H9 (cell line): ENCODE data around the gene DIP2A. TPM values are rescaled to one million over a fixed set of nuclear protein-coding genes. Genes with fewer than 3 reads are reported as not detected.

Experiments
- DNase-seq: peaks from one replicate; pipeline ENCODE4 v3.0.0-alpha.2; 2017
- H2AFZ ChIP-seq: one replicate; pipeline ENCODE4 v1.6.1; 2013; ENCODE audit warnings: mild to moderate bottlenecking, low read length, control low read depth, moderate library complexity
- H2AK5ac ChIP-seq: 2 replicates; pipeline ENCODE4 v1.6.1; 2013; ENCODE audit warnings: low read length, control low read depth, mixed read lengths; ENCODE audit not compliant: insufficient read length
- H2BK120ac ChIP-seq: one replicate; pipeline ENCODE4 v1.6.1; 2013; ENCODE audit warnings: low read depth, mild to moderate bottlenecking, low read length, control low read depth, inconsistent platforms; ENCODE audit not compliant: poor library complexity, severe bottlenecking
- H2BK12ac ChIP-seq: 2 replicates; pipeline ENCODE4 v1.6.1; 2013; ENCODE audit warnings: low read length, control low read depth, mixed read lengths, low read depth; ENCODE audit not compliant: insufficient read length
- H2BK15ac ChIP-seq: 2 replicates; pipeline ENCODE4 v1.6.1; 2013; ENCODE audit warnings: low read depth, low read length, control low read depth
- H2BK20ac ChIP-seq: one replicate; pipeline ENCODE4 v1.6.1; 2013; ENCODE audit warnings: low read depth, mild to moderate bottlenecking, low read length, control low read depth, inconsistent platforms; ENCODE audit not compliant: poor library complexity, severe bottlenecking
- H2BK5ac ChIP-seq: 2 replicates; pipeline ENCODE4 v1.6.1; 2013; ENCODE audit warnings: low read length, control low read depth, mixed read lengths; ENCODE audit not compliant: insufficient read length
- H3K14ac ChIP-seq: 2 replicates; pipeline ENCODE4 v1.6.1; 2013; ENCODE audit warnings: low read length, control low read depth; ENCODE audit not compliant: insufficient read depth
- H3K18ac ChIP-seq: 2 replicates; pipeline ENCODE4 v1.6.1; 2013; ENCODE audit warnings: low read depth, mild to moderate bottlenecking, mixed read lengths, low read length, control low read depth; ENCODE audit not compliant: insufficient read length
- H3K23ac ChIP-seq: 2 replicates; pipeline ENCODE4 v1.6.1; 2013; ENCODE audit warnings: low read length, control low read depth, mixed read lengths, low read depth; ENCODE audit not compliant: insufficient read length
- H3K23me2 ChIP-seq: 2 replicates; pipeline ENCODE4 v1.6.1; 2013; ENCODE audit warnings: low read depth, mild to moderate bottlenecking, mixed read lengths, low read length, control low read depth; ENCODE audit not compliant: insufficient read length, poor library complexity, severe bottlenecking
- H3K27ac ChIP-seq: 2 replicates; pipeline ENCODE4 v1.5.1; 2013; ENCODE audit warnings: low read length, control low read depth, mixed read lengths, low read depth; ENCODE audit not compliant: insufficient read length
- H3K27me3 ChIP-seq: 2 replicates; pipeline ENCODE4 v1.6.1; 2013; ENCODE audit warnings: low read length, control low read depth, inconsistent platforms; ENCODE audit not compliant: insufficient read depth
- H3K4ac ChIP-seq: 2 replicates; pipeline ENCODE4 v1.6.1; 2013; ENCODE audit warnings: low read depth, mild to moderate bottlenecking, control low read depth, inconsistent platforms, low read length, moderate library complexity
- H3K4me1 ChIP-seq: 2 replicates; pipeline ENCODE4 v1.6.1; 2013; ENCODE audit warnings: low read length, control low read depth, inconsistent platforms; ENCODE audit not compliant: insufficient read depth
- H3K4me2 ChIP-seq: 2 replicates; pipeline ENCODE4 v1.6.1; 2013; ENCODE audit warnings: low read length, control low read depth, mixed read lengths; ENCODE audit not compliant: insufficient read length, insufficient read depth
- H3K56ac ChIP-seq: 2 replicates; pipeline ENCODE4 v1.6.1; 2013; ENCODE audit warnings: low read depth, mild to moderate bottlenecking, mixed read lengths, low read length, control low read depth; ENCODE audit not compliant: insufficient read length
- H3K79me1 ChIP-seq: 2 replicates; pipeline ENCODE4 v1.6.1; 2013; ENCODE audit warnings: low read depth, mild to moderate bottlenecking, moderate library complexity, low read length, control low read depth, inconsistent platforms; ENCODE audit not compliant: insufficient read depth, poor library complexity, severe bottlenecking
- H3K79me2 ChIP-seq: 2 replicates; pipeline ENCODE4 v1.6.1; 2013; ENCODE audit warnings: low read length, control low read depth, inconsistent platforms; ENCODE audit not compliant: insufficient read depth
- H3K9ac ChIP-seq: 2 replicates; pipeline ENCODE4 v1.6.1; 2013; ENCODE audit warnings: low read length, control low read depth, mixed read lengths; ENCODE audit not compliant: insufficient read length; ENCODE audit errors: extremely low read depth
- H3K9me3 ChIP-seq: one replicate; pipeline ENCODE4 v1.6.1; 2013; ENCODE audit warnings: low read depth, low read length, inconsistent platforms; ENCODE audit not compliant: control insufficient read depth
- H3T11ph ChIP-seq: one replicate; pipeline ENCODE4 v1.6.1; 2013; ENCODE audit warnings: mild to moderate bottlenecking, low read length, control low read depth, inconsistent platforms
- H4K20me1 ChIP-seq: one replicate; pipeline ENCODE4 v1.6.1; 2013; ENCODE audit not compliant: control insufficient read depth, insufficient read length, insufficient read depth
- H4K5ac ChIP-seq: 2 replicates; pipeline ENCODE4 v1.6.1; 2013; ENCODE audit warnings: low read depth, mild to moderate bottlenecking, mixed read lengths, low read length, control low read depth; ENCODE audit not compliant: insufficient read length
- H4K8ac ChIP-seq: replicated peaks from 2 replicates; pipeline ENCODE4 v1.6.1; 2013; ENCODE audit warnings: low read length, control low read depth, mixed read lengths, low read depth; ENCODE audit not compliant: insufficient read length
- H4K91ac ChIP-seq: 2 replicates; pipeline ENCODE4 v1.6.1; 2013; ENCODE audit warnings: low read depth, mild to moderate bottlenecking, moderate library complexity, mixed read lengths, low read length, control low read depth; ENCODE audit not compliant: insufficient read length
- H3K27ac Mint-ChIP-seq, 3 experiments: 2 replicates in 2 of 3; 3 replicates in 1 of 3; pipeline ENCODE4 v1.8.0; 2020 to 2021; ENCODE audit warnings: mixed read lengths in 3 of 3, mild to moderate bottlenecking in 1 of 3, moderate library complexity in 1 of 3
- H3K27me3 Mint-ChIP-seq: 2 replicates; pipeline ENCODE4 v1.8.0; 2021; ENCODE audit warnings: low read depth, mild to moderate bottlenecking, moderate library complexity, mixed read lengths
- H3K36me3 Mint-ChIP-seq, 3 experiments: 2 replicates in 2 of 3; 3 replicates in 1 of 3; pipeline ENCODE4 v1.8.0; 2020 to 2021; ENCODE audit warnings: low read depth in 3 of 3, mixed read lengths in 3 of 3; ENCODE audit not compliant: insufficient read depth in 1 of 3
- H3K4me1 Mint-ChIP-seq, 2 experiments: 2 replicates each; pipeline ENCODE4 v1.8.0; 2020; ENCODE audit warnings: mixed read lengths in 2 of 2
- H3K4me3 Mint-ChIP-seq, 2 experiments: 2 replicates in 1 of 2; 3 replicates in 1 of 2; pipeline ENCODE4 v1.8.0; 2020 to 2021; ENCODE audit warnings: mild to moderate bottlenecking in 2 of 2, mixed read lengths in 2 of 2, moderate library complexity in 1 of 2
- H3K9me3 Mint-ChIP-seq, 2 experiments: 2 replicates in 1 of 2; 3 replicates in 1 of 2; pipeline ENCODE4 v1.8.0; 2020; ENCODE audit warnings: mild to moderate bottlenecking in 2 of 2, mixed read lengths in 2 of 2, moderate library complexity in 1 of 2
- CTCF ChIP-seq: fragments of 200-600 bp; sonication (generic); conservative IDR thresholded peaks from 3 replicates; pipeline ENCODE4 v1.8.0; 2021; ENCODE audit warnings: antibody characterized with exemption, mild to moderate bottlenecking
- WGBS: extraction: QIAGEN DNeasy Blood & Tissue Kit; methylation state at CpG from one replicate; pipeline ENCODE4 v1.1.7; 2013; ENCODE audit warnings: missing lambda C conversion rate, low lambda C conversion rate, mixed read lengths; ENCODE audit not compliant: insufficient read length; ENCODE audit errors: extremely low coverage; 5-methylcytosine and 5-hydroxymethylcytosine counted together
- total RNA-seq: library from RNA; stranded (reverse); gene quantifications from 2 replicates; pipeline ENCODE4 v1.2.1, GENCODE V29; 2021

Gene DIP2A
- total RNA-seq, 1 experiment from 2014 or later, result 25.2 TPM

GRCh38 chr21:46424621-46425020, 34.1 kb upstream of the DIP2A start:
- H3K27me3 Mint-ChIP-seq, result no peaks in the 10 kb centered on the region

More at GRCh38 chr21:46424621-46425020, 34.1 kb upstream of the DIP2A start:
- Histone ChIP-seq H4K20me1 (no peaks in the 10 kb centered on the region), H3K9ac (no peak overlapping the region), H3K79me2 (no peaks in the 10 kb centered on the region), H3K14ac (no peak overlapping the region), H4K8ac (no peak overlapping the region), H3K4ac (no peak overlapping the region), H3K23ac (no peak overlapping the region), H2AFZ (no peak overlapping the region), H3K18ac (no peak overlapping the region), H2BK20ac (no peak overlapping the region), H4K91ac (no peak overlapping the region), H3K79me1 (no peaks in the 10 kb centered on the region), H3K23me2 (no peaks in the 10 kb centered on the region), H2BK5ac (no peak overlapping the region), H2BK12ac (no peak overlapping the region), H2BK15ac (no peak overlapping the region), H3T11ph (no peak overlapping the region), H4K5ac (no peak overlapping the region), H3K27me3 (no peaks in the 10 kb centered on the region), H3K4me2 (no peak overlapping the region), H3K56ac (no peak overlapping the region), H3K4me1 (no peaks in the 10 kb centered on the region), H2BK120ac (no peak overlapping the region), H3K27ac (no peak overlapping the region), H3K9me3 (no peaks in the 10 kb centered on the region), H2AK5ac (no peak overlapping the region)
- Mint-ChIP-seq H3K4me3 (no peak overlapping the region), H3K4me1 (peaks cover 7 to 11% of the 10 kb centered on the region in 2 experiments; a peak in 3 of 4 replicates), H3K9me3 (no peaks in the 10 kb centered on the region), H3K27ac (peak overlapping the region in 2 of 3 experiments; percentile 89 to 97; a peak in 2 of 7 replicates), H3K36me3 (peaks cover 7 to 40% (median 35%) of the 10 kb centered on the region in 3 experiments; a peak in 6 of 7 replicates)
- no CpG with 5 or more reads among the region's 14 CpGs for WGBS
- no peak for DNase-seq
- TF ChIP-seq CTCF, result no peak
